Measurements from ENCODE around the gene KIF12.

GRCh38 chr9:114051281-114051680 is 47.8 kb downstream of the KIF12 start:
- TF ChIP-seq CTCF (IDR thresholded peaks at IDR 0.05) (no peak), POLR2A (IDR thresholded peaks at IDR 0.05) (no peak)

Measured in esophagus squamous epithelium (tissue), 4 donors.